Measurements from ENCODE around the gene PPP1R13B.
A peak's percentile ranks its signal among the peaks of the same experiment; 100 is the strongest.
"Not testable (repeated sequence)": the region's sequence is repeated elsewhere in the genome, so short reads cannot be mapped to it uniquely, and the experiment has no call there.

PPP1R13B gene

DNA sequence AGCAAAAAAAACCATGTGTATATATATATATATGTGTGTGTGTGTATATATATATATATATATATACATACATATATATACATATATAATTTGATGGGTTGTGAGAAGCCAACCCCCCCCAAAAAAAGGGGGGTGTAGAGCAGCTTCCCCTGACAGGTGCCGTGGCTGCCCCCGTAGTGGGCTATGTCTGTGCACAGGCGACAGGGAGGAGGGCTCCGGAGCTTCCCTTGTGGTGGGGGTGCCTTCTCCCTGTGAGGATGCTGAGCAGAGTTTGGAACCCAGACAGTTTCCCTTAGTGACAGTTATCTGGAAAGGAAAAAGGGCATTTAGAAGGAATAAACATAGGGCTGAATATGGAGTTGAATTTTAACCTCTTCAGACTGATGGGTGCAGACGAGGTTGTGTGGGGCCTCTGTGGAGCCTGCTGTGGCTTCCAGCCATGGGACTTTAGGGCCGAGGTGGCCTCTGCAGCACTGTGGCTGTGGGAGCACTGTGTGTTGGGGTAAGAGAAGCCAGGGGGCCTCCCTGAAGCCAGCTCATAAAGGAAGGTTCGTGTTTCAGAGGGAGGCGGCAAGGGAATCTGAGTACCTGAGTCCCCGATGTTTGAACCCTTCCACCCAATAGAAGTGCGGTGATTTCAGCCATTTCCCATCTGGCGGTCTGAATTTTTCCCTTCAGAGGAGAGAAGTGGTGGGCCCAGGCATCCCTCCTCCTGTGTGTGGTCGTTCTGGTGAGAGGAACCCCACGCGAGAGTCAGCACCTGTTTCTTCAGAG, 151.9 kb downstream of the PPP1R13B start:
- no peak for DNase-seq

DNA sequence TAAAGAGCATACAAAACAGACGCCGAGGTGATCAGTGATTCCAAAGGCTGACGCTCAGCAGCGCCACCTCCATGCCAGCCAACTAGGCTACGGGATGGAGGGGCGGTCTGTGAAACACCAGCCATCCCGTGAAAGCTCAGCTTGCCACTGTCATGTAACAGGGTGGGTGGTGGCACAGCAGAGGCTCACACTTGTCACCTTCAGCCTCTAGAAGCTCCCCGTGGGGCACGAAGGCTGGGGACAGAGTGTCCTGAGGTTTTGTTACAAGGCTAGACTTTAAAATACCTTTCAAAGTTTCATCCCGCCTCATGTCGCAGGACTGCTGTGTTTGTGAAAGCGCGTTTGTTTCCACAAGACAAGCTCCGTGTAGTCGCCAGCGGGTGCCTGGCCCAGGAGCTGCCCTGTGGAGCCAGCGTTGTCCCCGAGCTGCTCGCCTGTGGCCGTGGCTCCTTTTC, 152.8 kb downstream of the PPP1R13B start:
- DNase-seq, result no peak

DNA sequence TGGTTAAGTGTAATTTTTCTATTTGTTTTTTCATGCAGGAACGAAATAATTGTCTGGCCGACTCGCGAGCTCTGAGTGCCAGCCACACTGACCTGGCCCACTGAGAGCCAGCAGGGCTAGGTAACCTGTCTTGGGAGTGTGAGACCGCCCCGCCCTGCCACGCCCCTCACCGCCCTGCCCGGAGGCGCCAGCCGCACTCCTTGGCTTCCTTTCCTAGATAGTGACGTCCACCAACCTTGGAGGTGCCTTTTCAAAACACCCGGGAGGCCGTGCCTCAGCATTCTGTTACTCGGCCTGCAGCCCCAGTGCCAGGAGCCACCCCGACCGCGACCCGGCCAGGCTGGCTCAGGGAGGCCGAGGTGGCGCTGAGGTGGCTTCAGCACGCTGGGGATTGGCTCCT, 153.9 kb downstream of the PPP1R13B start:
- DNase-seq, result no peak

DNA sequence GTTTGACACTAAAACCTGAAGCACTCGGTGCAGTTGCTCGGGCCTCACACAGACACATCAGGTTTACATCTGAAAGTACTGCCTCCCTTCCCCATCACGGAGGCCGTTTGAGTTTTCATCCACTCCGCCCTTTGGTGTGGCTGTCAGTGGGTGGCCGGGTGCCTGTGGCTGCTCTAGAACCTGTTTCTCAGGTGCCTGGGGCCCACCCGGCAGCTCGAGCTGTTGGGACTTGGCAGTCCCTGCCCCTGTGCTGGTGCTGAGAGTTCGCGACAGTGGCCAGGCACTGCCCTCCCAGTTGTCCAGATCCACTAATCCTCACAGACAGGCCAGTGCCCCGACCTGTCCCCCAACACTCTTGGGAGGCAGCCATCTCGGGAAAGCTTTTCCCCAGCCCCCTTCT, 154.5 kb downstream of the PPP1R13B start:
- no peak for DNase-seq

DNA sequence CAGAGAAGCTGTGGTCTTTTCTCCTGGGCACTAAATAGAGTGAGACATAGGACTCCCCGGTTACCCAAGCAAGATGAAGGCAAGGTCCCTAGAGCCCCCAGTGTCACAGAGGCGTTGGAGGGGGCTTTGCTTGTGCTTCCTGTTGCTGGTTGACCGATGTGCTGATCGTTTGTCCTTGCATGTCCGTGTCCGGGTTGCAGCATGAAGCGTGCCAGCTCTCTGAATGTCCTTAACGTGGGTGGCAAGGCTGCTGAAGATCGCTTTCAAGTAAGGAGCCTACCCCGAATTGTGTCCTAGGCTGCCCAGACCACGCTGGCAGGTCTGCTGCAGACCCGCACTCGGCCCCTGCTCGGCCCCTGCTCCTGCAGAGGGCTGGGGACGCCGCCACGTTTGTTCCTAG, 155.2 kb downstream of the PPP1R13B start:
- DNase-seq, result no peak

DNA sequence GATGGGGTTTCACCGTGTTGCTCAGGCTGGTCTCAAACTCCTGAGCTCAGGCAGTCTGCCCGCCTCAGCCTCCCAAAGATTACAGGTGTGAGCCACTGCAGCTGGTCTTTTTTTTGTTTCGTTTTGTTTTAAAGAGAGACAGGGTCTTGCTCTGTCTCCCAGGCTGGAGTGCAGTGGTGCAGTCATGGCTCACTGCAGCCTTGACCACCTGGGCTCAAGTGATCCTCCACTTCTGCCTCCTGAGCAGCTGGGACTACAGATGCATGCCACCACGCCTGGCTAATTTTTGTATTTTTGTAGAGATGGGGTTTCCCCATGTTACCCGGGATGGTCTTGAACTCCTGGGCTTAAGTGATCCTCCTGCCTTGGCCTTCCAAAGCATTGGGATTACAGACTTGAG, 155.7 kb downstream of the PPP1R13B start:
- DNase-seq, result not testable (repeated sequence)

DNA sequence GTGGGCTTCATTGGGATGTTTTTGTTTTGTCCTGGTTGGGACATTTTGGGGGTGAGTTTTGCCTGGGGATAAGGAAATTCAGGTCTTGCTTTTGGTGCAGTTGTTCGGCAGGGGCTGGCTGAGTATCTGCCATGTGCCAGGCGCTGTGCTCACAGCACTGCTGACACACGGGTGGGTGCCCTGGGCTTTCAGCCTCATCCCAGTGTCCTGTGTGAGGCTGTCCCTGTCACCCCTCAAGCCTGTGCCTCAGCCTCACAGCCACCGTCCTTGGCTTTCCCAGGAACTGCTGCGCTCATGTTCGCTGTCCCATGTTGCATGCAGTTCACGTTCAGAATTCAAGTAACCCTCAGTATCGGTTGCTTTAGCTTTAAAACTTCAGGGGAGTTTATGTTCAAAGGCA, 157.0 kb downstream of the PPP1R13B start:
- no peak for DNase-seq

DNA sequence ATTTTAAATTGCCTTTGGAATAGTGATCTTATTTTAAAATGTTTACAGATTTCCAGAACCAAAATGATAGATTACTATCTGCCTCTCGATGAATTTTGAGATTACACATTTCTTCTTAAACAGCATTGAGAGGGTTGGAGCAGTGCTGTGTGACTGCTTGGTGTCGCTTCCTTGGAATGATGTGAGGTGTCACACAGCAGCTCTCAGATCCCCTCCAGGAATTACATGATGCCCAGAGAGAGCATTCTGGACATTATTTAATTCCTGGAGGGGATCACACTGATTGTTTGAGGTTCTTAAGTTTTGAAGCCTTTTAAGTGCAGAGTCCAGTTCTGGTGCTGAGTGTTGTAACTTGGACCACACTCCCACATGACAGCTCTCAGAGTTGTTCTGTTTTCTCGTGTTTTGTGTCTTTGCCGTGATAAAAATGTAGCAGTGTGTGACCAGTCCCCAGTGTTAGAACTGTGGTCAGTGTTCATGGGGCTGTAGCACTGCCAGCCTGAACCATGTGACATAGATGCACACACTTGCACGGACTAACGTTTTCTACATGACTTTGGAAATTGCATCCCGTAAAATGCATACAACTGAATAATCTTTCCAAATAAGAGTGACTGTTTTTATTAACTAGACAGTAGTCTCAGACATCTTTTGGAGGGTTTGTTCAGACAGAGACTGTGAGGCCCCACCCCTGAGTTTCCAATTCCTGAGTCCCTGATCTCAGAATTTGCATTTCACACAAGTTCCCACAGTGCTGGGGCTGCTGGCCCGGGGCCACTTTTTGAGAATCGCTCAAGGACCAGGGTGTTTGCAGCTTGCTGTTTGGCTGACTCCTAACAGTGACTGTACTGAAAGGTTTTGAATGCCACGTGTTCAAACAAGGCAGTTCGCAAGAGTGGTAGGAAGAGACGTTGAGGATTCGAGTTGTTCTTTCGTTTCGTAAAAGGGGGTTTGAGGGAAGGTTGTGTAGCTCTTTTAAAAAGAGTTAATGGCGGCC, 158.2 kb downstream of the PPP1R13B start:
- no peak for DNase-seq

DNA sequence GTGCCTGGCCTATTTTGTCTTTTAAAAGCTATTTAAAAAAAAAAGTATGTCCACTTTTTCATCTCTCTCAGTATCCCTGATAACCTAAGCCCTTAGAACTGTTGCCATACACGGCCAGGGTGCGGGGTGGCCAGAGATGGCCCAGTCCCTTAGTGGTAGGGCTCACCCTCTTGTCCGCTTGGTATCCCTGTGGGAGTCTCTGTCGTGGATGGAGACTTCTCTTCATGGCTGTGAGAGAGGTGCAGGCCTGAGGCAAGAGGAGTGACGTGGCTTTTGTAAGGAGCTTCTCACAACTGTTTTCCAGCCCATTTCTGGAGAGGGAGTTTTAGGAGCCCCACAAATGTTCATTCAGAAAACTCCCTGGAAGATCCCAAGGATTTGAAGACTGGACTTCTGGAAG, 158.9 kb downstream of the PPP1R13B start:
- DNase-seq, result no peak

DNA sequence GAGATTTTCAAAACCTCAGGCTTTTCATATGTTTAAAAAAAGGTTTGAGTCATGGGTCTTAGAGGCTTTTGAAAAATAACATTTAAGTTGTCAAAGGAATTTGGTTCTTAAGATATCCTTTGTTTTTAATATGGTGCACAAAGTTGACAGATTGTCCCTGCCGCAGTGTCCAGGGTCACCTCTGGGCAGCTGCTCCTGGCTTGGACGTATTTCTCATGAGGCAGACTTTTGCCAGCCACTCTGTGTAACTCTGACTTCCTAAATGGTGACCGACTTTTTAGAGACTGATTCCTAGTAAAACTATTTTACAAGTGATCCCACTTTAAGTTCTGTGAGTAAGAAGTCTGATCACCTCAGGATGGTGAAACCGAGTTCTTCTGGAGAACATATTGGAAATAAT, 159.7 kb downstream of the PPP1R13B start:
- DNase-seq, result no peak

DNA sequence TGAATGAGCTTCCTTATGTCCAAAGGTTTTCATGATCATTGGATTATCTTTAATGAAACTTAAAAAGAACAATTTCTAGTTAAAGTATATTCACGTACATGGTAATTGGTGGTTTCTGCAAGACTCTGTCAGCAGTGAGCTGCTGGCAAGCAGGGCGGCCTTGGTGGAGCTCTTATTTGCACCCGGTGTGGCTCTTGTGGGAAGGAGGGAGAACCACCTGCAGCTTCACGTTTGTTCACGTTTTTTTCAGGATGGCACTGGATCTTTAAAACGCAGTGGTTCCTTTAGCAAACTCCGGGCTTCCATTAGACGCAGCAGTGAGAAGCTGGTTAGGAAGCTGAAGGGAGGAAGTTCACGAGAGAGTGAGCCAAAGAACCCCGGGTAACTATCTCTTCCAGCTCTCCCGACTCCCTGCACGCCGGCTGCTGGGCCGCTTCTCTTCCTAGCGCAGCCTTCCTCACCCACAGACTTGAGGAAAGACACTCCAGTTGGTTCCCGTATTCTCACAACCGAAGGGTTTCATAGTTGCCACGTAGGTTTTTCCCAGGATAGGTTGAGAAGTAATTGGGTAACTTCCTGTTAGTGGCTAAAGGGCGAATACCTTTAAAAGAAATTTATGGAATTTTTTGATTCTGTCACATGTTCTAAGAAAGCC, 160.4 kb downstream of the PPP1R13B start:
- DNase-seq, result no peak

DNA sequence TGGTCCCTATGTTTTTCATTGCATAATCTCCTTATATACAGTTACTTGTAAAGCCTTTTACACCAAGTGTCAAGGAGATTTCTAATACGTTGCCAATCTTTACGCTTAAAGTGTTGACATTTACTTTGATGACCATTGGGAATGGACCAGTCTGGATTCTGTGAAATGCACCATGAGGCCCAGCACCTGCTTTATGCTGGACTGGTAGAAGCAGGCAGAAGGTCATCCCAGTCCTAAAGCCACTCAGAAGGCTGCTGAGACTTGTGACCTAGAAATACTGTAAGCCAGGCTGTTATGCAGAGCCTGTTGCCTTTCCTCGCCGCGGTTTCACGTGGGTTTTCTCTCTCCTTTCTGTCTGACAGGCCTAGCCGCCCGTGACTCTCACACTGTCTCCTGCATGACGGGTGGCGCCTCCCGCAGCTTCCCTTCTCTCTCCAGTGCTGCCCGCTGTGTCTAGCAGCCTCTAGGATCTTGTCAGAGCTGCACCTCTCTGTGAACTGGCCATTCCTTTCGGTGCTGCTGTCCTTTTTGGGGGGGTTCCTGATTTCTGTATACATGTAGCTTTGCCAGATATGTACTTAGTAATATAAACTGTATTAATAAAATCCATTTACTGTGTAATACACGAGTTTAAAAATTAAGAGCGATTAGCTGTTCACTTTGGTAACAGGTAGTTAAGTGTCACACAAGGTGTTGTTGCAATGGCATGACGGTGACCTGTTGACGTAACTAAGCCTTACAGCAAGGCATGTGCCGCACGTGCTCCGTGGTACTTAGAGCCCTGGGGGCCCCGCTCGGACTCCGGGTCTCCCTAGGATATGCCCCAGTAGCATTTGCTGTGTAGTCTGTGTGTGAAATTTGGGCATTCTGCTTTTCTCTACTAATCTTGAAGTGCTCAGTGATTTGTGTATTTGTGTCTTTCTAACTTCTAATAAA, 161.8 kb downstream of the PPP1R13B start:
- DNase-seq, result no peak

DNA sequence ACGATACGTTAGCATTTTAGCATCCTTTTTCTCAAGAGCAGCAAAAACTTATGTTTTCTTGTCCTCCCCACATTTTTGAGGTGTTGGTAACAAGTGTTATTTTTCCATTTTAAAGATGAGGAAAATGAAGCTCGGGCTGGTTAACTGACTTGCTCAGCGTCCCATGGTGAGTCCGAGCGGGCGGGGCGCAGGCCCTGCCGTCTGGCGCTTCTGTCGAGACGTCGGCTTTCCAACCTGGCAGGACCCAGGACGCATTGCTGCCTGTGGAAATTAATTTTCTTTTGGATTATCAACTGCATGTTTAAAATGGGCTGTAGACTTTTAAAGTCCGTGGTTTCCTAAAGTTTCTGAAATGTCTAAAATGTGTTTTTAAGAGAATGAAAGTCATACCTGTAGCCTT, 162.5 kb downstream of the PPP1R13B start:
- no peak for DNase-seq

DNA sequence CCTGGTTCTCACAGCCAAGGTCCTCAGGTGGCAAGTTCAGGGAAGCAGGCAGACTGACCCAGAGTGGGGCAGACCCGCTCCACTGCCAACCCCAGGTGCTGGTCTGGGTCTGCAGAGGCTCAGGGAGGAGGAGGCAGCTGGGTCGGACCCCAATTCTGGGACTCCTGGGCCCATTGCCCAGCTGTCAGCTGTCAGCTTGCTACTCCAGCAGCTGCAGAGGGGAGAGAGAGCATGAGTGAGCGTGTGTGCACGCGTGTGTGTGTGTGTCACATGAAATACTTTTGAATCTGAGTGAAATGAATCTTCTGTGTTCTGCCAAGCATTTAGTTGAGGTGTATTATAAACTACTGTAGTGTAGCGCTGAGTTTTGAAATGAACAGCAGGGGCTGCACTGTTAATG, 162.9 kb downstream of the PPP1R13B start:
- DNase-seq, result peak; percentile 73

All from right hindlimb (tissue), 1 donor.